Neural crest cell (in vitro differentiated cells): ENCODE data around the gene ADGB. TPM values are rescaled to one million over a fixed set of nuclear protein-coding genes. Genes with fewer than 3 reads are reported as not detected.
"Not testable (repeated sequence)": the region's sequence is repeated elsewhere in the genome, so short reads cannot be mapped to it uniquely, and the experiment has no call there.

Experiments
- DNase-seq: peaks from one replicate; pipeline ENCODE4 v3.0.0; 2021; ENCODE audit warnings: low read depth, mixed read lengths, low spot score
- H3K27ac Mint-ChIP-seq: one replicate; pipeline ENCODE4 v1.8.0; 2021; ENCODE audit warnings: mild to moderate bottlenecking, mixed read lengths; ENCODE audit not compliant: unreplicated experiment
- H3K27me3 Mint-ChIP-seq: 2 replicates; pipeline ENCODE4 v1.8.0; 2021; ENCODE audit warnings: low read depth, mild to moderate bottlenecking, mixed read lengths
- H3K36me3 Mint-ChIP-seq: 2 replicates; pipeline ENCODE4 v1.8.0; 2021; ENCODE audit warnings: low read depth, mild to moderate bottlenecking, mixed read lengths
- H3K4me1 Mint-ChIP-seq: 2 replicates; pipeline ENCODE4 v1.8.0; 2021; ENCODE audit warnings: mixed read lengths
- H3K4me3 Mint-ChIP-seq: one replicate; pipeline ENCODE4 v1.8.0; 2021; ENCODE audit warnings: mild to moderate bottlenecking, mixed read lengths
- H3K9me3 Mint-ChIP-seq: 2 replicates; pipeline ENCODE4 v1.8.0; 2021; ENCODE audit warnings: mixed read lengths
- total RNA-seq: library from RNA; stranded (reverse); gene quantifications from 2 replicates; pipeline ENCODE4 v1.2.1, GENCODE V29; 2021
- TF ChIP-seq, protein P1 (sequence below): fragments of 200-600 bp; sonication (generic); conservative IDR thresholded peaks from 2 replicates; pipeline ENCODE4 v1.5.0; 2021; ENCODE audit warnings: antibody characterized with exemption, mild to moderate bottlenecking

ADGB gene
- total RNA-seq, 1 donor from 2014 or later = not detected

DNA sequence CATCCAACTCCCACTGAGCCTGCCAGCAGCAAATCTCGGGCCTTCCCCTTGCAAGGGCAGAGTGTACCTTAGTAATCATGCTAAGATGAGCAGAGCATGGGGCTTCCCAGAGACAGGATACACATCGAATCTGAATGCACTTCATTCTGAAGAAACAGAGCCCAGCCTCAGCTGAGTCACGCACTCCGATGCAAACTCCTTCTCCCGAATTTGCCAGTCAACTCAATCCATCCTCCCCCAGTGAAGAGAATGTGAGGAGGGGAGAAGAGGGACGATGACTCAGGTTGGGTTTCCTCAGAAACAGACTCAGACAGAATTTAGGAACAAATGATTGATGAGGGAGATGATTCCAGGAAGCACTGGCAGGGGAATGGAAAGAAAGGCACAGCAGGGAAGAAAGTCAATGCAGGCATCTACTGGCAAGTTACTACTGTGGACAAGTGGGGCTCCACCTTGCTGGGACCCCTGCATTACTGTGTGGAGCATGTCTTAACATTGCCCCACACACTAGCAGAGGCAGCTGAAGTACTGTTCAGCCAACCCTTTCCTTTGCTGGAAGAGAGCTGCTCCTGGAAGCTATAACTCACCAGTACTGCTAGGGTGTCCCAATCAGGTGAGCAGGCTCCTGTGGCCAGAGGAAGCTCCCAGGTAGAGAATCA lies 251.6 kb downstream of the ADGB start:
- Mint-ChIP-seq H3K27ac (no peak overlapping the region), H3K4me1 (peaks cover 3% of the 10 kb centered on the region), H3K4me3 (no peak overlapping the region), H3K27me3 (peaks cover 2% of the 10 kb centered on the region), H3K36me3 (no peaks in the 10 kb centered on the region), H3K9me3 (peaks cover 6% of the 10 kb centered on the region)
- TF ChIP-seq, protein P1, sequence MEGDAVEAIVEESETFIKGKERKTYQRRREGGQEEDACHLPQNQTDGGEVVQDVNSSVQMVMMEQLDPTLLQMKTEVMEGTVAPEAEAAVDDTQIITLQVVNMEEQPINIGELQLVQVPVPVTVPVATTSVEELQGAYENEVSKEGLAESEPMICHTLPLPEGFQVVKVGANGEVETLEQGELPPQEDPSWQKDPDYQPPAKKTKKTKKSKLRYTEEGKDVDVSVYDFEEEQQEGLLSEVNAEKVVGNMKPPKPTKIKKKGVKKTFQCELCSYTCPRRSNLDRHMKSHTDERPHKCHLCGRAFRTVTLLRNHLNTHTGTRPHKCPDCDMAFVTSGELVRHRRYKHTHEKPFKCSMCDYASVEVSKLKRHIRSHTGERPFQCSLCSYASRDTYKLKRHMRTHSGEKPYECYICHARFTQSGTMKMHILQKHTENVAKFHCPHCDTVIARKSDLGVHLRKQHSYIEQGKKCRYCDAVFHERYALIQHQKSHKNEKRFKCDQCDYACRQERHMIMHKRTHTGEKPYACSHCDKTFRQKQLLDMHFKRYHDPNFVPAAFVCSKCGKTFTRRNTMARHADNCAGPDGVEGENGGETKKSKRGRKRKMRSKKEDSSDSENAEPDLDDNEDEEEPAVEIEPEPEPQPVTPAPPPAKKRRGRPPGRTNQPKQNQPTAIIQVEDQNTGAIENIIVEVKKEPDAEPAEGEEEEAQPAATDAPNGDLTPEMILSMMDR = no peak
- DNase-seq = no peak

DNA sequence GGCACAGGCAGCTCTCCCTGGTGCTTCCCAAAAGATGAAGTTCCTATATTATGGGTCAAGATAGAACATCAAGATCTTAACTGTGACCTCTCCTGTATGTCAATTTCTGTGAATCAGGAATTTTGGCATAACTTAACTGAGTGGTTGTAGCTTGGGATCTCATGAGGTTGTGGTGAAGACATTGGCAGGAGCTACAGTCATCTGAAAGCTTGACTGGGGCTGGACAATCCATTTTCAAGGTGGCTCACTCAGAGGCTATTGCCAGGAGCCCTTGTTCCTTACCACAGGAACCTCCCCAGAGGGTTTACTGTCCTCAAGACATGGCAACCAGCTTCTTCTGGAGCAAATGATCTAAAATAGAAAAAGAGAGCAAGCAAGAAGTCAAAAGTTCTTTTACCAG lies 252.2 kb downstream of the ADGB start:
- H3K4me3 Mint-ChIP-seq = no peak overlapping the region
- H3K27ac Mint-ChIP-seq = no peak overlapping the region
- peaks cover 3% of the 10 kb centered on the region for H3K4me1 Mint-ChIP-seq
- H3K27me3 Mint-ChIP-seq = peaks cover 2% of the 10 kb centered on the region
- DNase-seq = no peak
- H3K36me3 Mint-ChIP-seq = no peaks in the 10 kb centered on the region
- H3K9me3 Mint-ChIP-seq = peaks cover under 1% of the 10 kb centered on the region
- TF ChIP-seq, protein P1 = no peak

DNA sequence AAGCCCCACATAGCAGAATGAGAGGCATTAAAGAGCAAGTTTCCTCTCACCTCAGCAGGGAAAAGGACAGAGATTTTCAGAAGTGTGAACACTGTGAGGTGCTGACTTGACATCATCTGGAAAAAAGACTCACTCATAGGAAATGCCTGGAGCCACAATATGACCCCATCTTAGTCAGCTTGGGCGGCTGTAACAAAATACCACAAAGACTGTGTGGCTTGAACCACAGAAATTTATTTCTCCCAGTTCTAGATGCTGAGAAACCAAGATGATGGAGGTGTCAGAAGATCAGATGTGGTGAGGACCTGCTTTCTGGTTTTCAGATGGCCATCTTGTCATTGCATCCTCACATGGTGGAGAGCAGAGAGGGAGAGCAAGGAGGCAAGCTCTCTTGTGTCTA lies 253.1 kb downstream of the ADGB start:
- Mint-ChIP-seq H3K9me3 (no peaks in the 10 kb centered on the region), H3K4me1 (peaks cover 3% of the 10 kb centered on the region), H3K4me3 (no peak overlapping the region), H3K36me3 (no peaks in the 10 kb centered on the region), H3K27ac (no peak overlapping the region), H3K27me3 (peaks cover 2% of the 10 kb centered on the region)
- TF ChIP-seq, protein P1 = no peak
- DNase-seq = no peak

DNA sequence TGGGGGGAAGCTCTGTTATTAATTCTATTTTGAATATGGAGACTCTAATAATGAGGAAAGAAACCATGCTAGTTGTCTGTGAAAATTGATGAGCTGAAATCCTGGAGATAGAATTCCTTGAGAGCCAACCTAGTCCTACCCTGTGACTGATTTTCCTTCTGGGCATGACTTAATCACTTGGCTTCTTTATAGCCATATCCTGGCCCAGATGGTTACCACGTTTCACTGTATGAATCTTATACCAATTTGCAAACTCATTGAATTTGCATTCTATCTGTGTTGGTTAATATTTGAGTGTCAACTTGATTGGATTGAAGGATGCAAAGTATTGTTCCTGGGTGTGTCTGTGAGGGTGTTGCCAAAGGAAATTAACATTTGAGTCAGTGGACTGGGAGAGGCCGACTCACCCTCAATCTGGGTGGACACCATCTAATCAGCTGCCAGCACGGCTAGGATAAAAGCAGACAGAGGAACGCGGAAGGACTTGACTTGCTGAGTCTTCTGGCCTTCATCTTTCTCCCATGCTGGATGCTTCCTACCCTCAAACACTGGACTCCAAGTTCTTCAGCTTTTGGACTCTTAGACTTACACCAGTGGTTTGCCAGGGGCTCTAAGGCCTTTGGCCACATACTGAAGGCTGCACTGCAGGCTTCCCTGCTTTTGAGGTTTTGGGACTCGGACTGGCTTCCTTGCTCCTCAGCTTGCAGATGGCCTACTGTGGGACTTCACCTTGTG lies 255.9 kb downstream of the ADGB start:
- H3K4me3 Mint-ChIP-seq, H3K27me3 Mint-ChIP-seq: not testable (repeated sequence)

DNA sequence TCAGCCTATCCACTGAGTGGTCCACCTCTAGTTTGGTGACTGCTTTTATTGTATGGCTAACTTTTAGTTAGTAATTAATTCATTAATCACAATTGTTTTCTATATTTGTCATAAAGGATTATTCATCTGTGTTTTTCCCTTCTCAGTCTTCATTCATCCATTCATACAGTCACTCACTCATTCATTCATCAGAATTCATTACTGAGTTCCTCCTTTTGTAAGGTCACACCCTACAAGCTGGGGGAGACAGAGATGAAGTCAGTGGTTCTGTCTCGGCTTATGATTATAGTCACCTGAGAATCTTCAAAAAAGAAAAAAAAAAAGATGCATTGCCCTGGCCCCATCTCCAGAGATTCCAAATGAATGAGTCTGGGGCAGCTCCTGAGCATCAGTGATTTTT lies 257.1 kb downstream of the ADGB start:
- no peak overlapping the region for H3K4me3 Mint-ChIP-seq
- no peak for DNase-seq
- no peaks in the 10 kb centered on the region for H3K9me3 Mint-ChIP-seq
- no peaks in the 10 kb centered on the region for H3K27me3 Mint-ChIP-seq
- TF ChIP-seq, protein P1 = no peak
- no peak overlapping the region for H3K27ac Mint-ChIP-seq
- H3K36me3 Mint-ChIP-seq = no peaks in the 10 kb centered on the region
- peaks cover 7% of the 10 kb centered on the region for H3K4me1 Mint-ChIP-seq

More for the DNA sequence above, 255.9 kb downstream of the ADGB start:
- H3K36me3 Mint-ChIP-seq, H3K27ac Mint-ChIP-seq, H3K9me3 Mint-ChIP-seq, DNase-seq: not testable (repeated sequence)
- H3K4me1 Mint-ChIP-seq = peaks cover 10% of the 10 kb centered on the region

DNA sequence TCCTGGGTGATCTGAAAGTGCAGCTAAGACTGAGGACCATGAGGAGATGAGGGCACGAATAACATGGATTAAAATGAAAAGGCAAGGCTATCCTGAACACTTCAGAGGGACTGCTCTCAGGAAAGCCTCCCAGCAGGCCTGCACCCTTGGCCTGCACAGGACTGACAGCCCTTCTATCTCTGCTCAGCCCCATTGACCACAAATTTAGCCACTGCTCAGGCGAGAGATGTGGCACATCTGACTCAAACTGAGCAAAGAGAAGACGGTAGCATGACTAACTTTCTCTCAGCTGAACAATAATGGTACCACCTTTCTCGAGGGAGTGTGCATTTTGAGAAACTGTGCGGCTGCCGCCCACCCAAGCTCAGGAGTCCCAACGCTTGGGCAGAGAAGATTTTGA lies 257.5 kb downstream of the ADGB start:
- no peaks in the 10 kb centered on the region for H3K9me3 Mint-ChIP-seq
- DNase-seq = no peak

More for the DNA sequence above, 257.5 kb downstream of the ADGB start:
- Mint-ChIP-seq H3K36me3 (no peaks in the 10 kb centered on the region), H3K27me3 (no peaks in the 10 kb centered on the region), H3K27ac (no peak overlapping the region), H3K4me1 (peaks cover 7% of the 10 kb centered on the region), H3K4me3 (no peak overlapping the region)
- TF ChIP-seq, protein P1 = no peak
